ENCODE measurements around the gene CYBA.

Gene CYBA

GRCh38 chr16:88593910-88594309, 56.9 kb downstream of the CYBA start:
- DNase-seq (ENCODE audit: low spot score) (no peak), FAIRE-seq (no peak)

GRCh38 chr16:88593489-88593888, 57.4 kb downstream of the CYBA start:
- DNase-seq (ENCODE audit: low spot score) (no peak), FAIRE-seq (no peak)
